Neuronal stem cell (in vitro differentiated cells): ENCODE measurements around the gene SRGAP3.

ENCODE experiments used
- DNase-seq: peaks from one replicate; pipeline ENCODE4 v3.0.0-alpha.2; 2013; ENCODE audit warnings: low spot score
- H2AFZ ChIP-seq: one replicate; pipeline ENCODE4 v1.6.1; 2013; ENCODE audit warnings: mild to moderate bottlenecking, low read length, inconsistent platforms
- H2AK5ac ChIP-seq: 2 replicates; pipeline ENCODE4 v1.6.1; 2013; ENCODE audit warnings: low read depth, mild to moderate bottlenecking, inconsistent platforms, low read length, moderate library complexity, mixed read lengths
- H2BK120ac ChIP-seq: 2 replicates; pipeline ENCODE4 v1.6.1; 2013; ENCODE audit warnings: low read depth, mild to moderate bottlenecking, inconsistent platforms, low read length, moderate library complexity, mixed read lengths
- H2BK12ac ChIP-seq: one replicate; pipeline ENCODE4 v1.6.1; 2013; ENCODE audit warnings: low read length, inconsistent platforms
- H2BK15ac ChIP-seq: 2 replicates; pipeline ENCODE4 v1.6.1; 2013; ENCODE audit warnings: mild to moderate bottlenecking, low read length, inconsistent platforms, mixed read lengths
- H2BK5ac ChIP-seq: one replicate; pipeline ENCODE4 v1.6.1; 2013; ENCODE audit warnings: inconsistent platforms, mild to moderate bottlenecking, low read length, moderate library complexity
- H3K14ac ChIP-seq: one replicate; pipeline ENCODE4 v1.6.1; 2013; ENCODE audit warnings: low read length, inconsistent platforms
- H3K18ac ChIP-seq: 2 replicates; pipeline ENCODE4 v1.6.1; 2013; ENCODE audit warnings: low read length, inconsistent platforms
- H3K23ac ChIP-seq: 2 replicates; pipeline ENCODE4 v1.6.1; 2013; ENCODE audit warnings: low read depth, mild to moderate bottlenecking, mixed read lengths, low read length, inconsistent platforms; ENCODE audit not compliant: poor library complexity
- H3K27ac ChIP-seq: replicated peaks from 3 replicates; pipeline ENCODE4 v1.5.1; 2013; ENCODE audit warnings: low read length, inconsistent platforms
- H3K27me3 ChIP-seq, 3 experiments: 2 replicates each; pipeline ENCODE4 v1.6.1; 2013; ENCODE audit warnings: low read length in 3 of 3, mild to moderate bottlenecking in 2 of 3, inconsistent platforms in 1 of 3, low read depth in 1 of 3, mixed read lengths in 1 of 3, moderate library complexity in 1 of 3; ENCODE audit not compliant: control insufficient read depth in 3 of 3, insufficient read depth in 3 of 3
- H3K36me3 ChIP-seq, 2 donors: replicated peaks in 1 of 2; 2 replicates each; pipeline ENCODE4 v1.6.1; 2013; ENCODE audit warnings: low read length in 2 of 2; ENCODE audit not compliant: control insufficient read depth in 2 of 2, insufficient read depth in 2 of 2
- H3K4ac ChIP-seq: 2 replicates; pipeline ENCODE4 v1.6.1; 2013; ENCODE audit warnings: inconsistent platforms, mild to moderate bottlenecking, low read length, moderate library complexity
- H3K4me1 ChIP-seq, 2 donors: 1 replicate in 1 of 2; 2 replicates in 1 of 2; pipeline ENCODE4 v1.6.1; 2013; ENCODE audit warnings: low read length in 2 of 2, low read depth in 1 of 2; ENCODE audit not compliant: control insufficient read depth in 2 of 2, insufficient read depth in 1 of 2
- H3K4me2 ChIP-seq: one replicate; pipeline ENCODE4 v1.6.1; 2013; ENCODE audit warnings: mild to moderate bottlenecking, low read length, inconsistent platforms; ENCODE audit not compliant: insufficient read depth, poor library complexity, severe bottlenecking
- H3K4me3 ChIP-seq, 2 donors: 2 replicates each; pipeline ENCODE4 v1.5.1; 2013; ENCODE audit warnings: low read length in 2 of 2, mild to moderate bottlenecking in 2 of 2, inconsistent platforms in 1 of 2, moderate library complexity in 1 of 2
- H3K79me1 ChIP-seq: one replicate; pipeline ENCODE4 v1.6.1; 2013; ENCODE audit warnings: low read depth, mild to moderate bottlenecking, inconsistent platforms, low read length, moderate library complexity
- H3K9ac ChIP-seq: one replicate; pipeline ENCODE4 v1.6.1; 2013; ENCODE audit warnings: mild to moderate bottlenecking, low read depth, low read length, inconsistent platforms; ENCODE audit not compliant: poor library complexity
- H3K9me3 ChIP-seq, 2 donors: replicated peaks in 1 of 2; 2 replicates each; pipeline versions ENCODE3 to v1.6.1; 2013; ENCODE audit warnings: low read length in 2 of 2, mild to moderate bottlenecking in 2 of 2, inconsistent platforms in 1 of 2, low read depth in 1 of 2, mixed read lengths in 1 of 2, moderate library complexity in 1 of 2; ENCODE audit not compliant: control insufficient read depth in 2 of 2, insufficient read depth in 1 of 2
- H4K8ac ChIP-seq: one replicate; pipeline ENCODE4 v1.6.1; 2013; ENCODE audit warnings: low read depth, mild to moderate bottlenecking, inconsistent platforms, low read length, moderate library complexity
- H4K91ac ChIP-seq: one replicate; pipeline ENCODE4 v1.6.1; 2013; ENCODE audit warnings: low read length, low read depth, mild to moderate bottlenecking, inconsistent platforms; ENCODE audit not compliant: poor library complexity
- WGBS, 2 donors: extraction: QIAGEN DNeasy Blood & Tissue Kit; methylation state at CpG; one replicate each; pipeline ENCODE4 v1.1.7; 2013; ENCODE audit warnings: missing lambda C conversion rate in 2 of 2, mixed read lengths in 1 of 2; ENCODE audit not compliant: insufficient read length in 2 of 2, insufficient replicate concordance in 1 of 2; ENCODE audit errors: extremely low coverage in 2 of 2; 5-methylcytosine and 5-hydroxymethylcytosine counted together

Gene SRGAP3

DNA sequence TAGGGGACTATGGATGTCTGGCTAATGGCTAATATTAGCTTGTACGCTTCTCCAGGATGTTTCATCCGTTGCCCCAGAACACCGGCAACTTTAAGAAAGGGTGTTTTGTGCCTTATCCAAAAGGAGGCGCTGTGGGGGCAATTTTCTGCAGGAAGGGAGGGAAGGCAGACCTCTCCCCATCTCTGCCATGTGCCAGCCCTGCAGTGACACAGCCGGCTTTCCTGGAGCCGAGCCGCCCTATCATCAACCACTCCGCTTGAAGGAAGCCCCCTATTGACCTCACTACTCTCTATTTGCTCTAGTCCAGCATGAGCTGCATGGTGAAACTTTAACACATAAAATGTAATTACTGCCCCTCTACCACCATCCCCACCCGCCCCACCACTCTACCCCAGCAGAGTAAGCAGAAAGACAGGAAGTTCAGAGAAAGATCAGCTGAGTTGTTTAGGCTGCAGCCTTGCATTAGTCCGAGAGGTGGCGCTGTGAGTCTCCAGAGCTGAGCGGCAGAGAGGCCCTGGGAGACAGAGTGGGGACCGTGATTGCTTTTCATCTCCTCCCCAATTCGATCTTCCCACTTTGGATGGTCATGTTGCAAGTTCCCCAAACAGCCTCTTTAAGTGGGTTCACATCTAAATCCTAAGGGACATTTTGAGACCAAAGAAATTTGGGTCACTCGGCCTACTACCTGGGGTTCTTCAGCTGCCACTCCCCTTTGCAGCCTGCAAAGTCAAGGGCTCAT lies 261.6 kb downstream of the SRGAP3 start:
- no peak overlapping the region for H3K9ac ChIP-seq
- no peak overlapping the region for H3K4me2 ChIP-seq
- H3K4me3 ChIP-seq: no peak overlapping the region
- no peak overlapping the region for H3K14ac ChIP-seq
- H2BK15ac ChIP-seq: no peak overlapping the region
- no peaks in the 10 kb centered on the region for H3K79me1 ChIP-seq
- H3K18ac ChIP-seq: no peak overlapping the region
- no peak overlapping the region for H3K23ac ChIP-seq
- no peak overlapping the region for H3K4ac ChIP-seq
- H3K4me1 ChIP-seq: peaks cover 5 to 8% of the 10 kb centered on the region in 2 donors
- no peaks in the 10 kb centered on the region for H3K27me3 ChIP-seq
- H4K91ac ChIP-seq: no peak overlapping the region
- DNase-seq: peak; percentile 65
- H2BK12ac ChIP-seq: no peak overlapping the region
- H2AK5ac ChIP-seq: no peak overlapping the region
- H3K36me3 ChIP-seq: peaks cover 0 to 64% of the 10 kb centered on the region in 2 donors
- no peak overlapping the region for H2AFZ ChIP-seq
- H3K9me3 ChIP-seq: peaks cover 0 to 2% of the 10 kb centered on the region in 2 donors
- no peak overlapping the region for H3K27ac ChIP-seq
- no peak overlapping the region for H4K8ac ChIP-seq
- no peak overlapping the region for H2BK5ac ChIP-seq
- no peak overlapping the region for H2BK120ac ChIP-seq
- WGBS, 2 donors: no CpG with 5 or more reads among the region's 15 CpGs

DNA sequence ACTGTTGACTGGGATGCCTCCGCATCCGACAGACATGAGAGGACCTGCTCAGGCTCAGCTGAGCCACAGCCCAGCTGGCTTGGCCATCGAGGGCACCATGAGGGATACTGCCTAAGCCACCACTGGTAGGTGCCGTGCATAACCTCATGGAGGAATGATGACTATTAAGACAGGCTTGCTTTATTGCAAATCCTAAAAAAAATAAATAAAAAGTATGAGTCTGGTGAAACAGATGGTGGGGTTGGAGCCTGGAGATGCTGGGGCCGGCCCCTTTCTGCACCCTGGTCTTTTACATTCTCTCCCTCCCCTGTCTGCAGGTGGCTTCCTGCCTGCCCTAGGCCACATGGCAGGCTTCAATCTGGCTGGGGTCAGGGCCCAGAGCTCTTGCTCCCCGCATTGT lies 262.2 kb downstream of the SRGAP3 start:
- Histone ChIP-seq H3K18ac (no peak overlapping the region), H4K91ac (no peak overlapping the region), H3K4me1 (peaks cover 6 to 8% of the 10 kb centered on the region in 2 donors), H2AFZ (no peak overlapping the region), H2BK12ac (no peak overlapping the region), H2AK5ac (no peak overlapping the region), H3K27me3 (no peaks in the 10 kb centered on the region), H3K79me1 (no peaks in the 10 kb centered on the region), H2BK15ac (no peak overlapping the region), H3K14ac (no peak overlapping the region), H3K27ac (no peak overlapping the region), H3K4ac (no peak overlapping the region), H2BK120ac (no peak overlapping the region), H3K4me2 (no peak overlapping the region), H3K36me3 (peaks cover 0 to 58% of the 10 kb centered on the region in 2 donors), H3K23ac (no peak overlapping the region), H3K9me3 (peaks cover 0 to 2% of the 10 kb centered on the region in 2 donors), H2BK5ac (no peak overlapping the region), H3K9ac (no peak overlapping the region), H3K4me3 (no peak overlapping the region), H4K8ac (no peak overlapping the region)
- DNase-seq: no peak
- WGBS, 2 donors: no CpG with 5 or more reads among the region's 6 CpGs

DNA sequence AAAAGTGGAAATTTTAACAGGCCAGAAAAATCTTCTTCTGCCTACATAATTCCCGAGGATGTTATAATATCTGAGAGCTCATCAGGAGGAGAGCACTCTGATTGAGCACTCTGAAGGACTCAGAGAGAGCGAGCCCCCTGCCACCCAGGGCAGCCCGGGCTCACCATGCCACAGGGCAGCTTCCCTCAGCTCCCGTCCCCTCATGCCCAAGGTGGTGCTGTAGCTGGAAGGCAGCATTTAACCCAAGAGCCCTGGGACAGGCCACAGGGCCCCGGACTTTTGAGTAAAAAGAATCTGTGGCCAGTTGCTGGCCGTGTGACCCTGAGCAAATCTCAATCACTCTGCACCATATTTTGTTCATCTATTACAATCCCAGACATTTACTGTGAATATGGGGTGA lies 262.7 kb downstream of the SRGAP3 start:
- no peak for DNase-seq
- Histone ChIP-seq H2BK120ac (no peak overlapping the region), H3K4me1 (peaks cover 8 to 10% of the 10 kb centered on the region in 2 donors), H3K18ac (no peak overlapping the region), H2BK12ac (no peak overlapping the region), H4K91ac (no peak overlapping the region), H3K4ac (no peak overlapping the region), H3K36me3 (peaks cover 0 to 53% of the 10 kb centered on the region in 2 donors), H3K27me3 (no peaks in the 10 kb centered on the region), H4K8ac (no peak overlapping the region), H2BK5ac (no peak overlapping the region), H3K4me3 (no peak overlapping the region), H3K23ac (no peak overlapping the region), H2AFZ (no peak overlapping the region), H3K9ac (no peak overlapping the region), H3K9me3 (peaks cover 0 to 2% of the 10 kb centered on the region in 2 donors), H2BK15ac (no peak overlapping the region), H3K14ac (no peak overlapping the region), H3K4me2 (no peak overlapping the region), H3K27ac (no peak overlapping the region), H3K79me1 (no peaks in the 10 kb centered on the region), H2AK5ac (no peak overlapping the region)
- WGBS, 2 donors: no CpG with 5 or more reads among the region's 6 CpGs

DNA sequence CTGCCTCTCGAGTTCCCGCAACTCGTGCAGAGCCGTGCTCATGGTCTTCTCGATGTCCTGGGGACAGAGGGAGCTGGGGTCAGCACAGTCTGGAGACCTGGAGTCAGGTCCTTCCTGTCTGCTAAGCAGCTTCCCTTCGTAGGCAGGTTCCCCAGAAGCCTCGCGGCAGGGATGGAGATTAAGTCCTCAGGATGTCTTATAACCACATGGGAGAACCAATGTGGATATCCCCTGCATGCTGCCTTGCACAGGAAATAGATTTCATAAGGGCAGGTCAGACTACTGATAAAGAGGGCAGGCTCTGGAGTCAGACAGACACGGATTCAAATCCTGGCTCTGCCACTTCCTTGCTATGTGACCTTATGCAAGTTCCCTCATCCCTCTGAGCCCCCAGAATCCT lies 263.6 kb downstream of the SRGAP3 start:
- Histone ChIP-seq H3K4ac (no peak overlapping the region), H3K27ac (no peak overlapping the region), H2BK15ac (no peak overlapping the region), H4K91ac (no peak overlapping the region), H3K36me3 (peaks cover 0 to 44% of the 10 kb centered on the region in 2 donors), H3K4me1 (peaks cover 10% of the 10 kb centered on the region in 2 donors), H3K9ac (no peak overlapping the region), H2BK12ac (no peak overlapping the region), H4K8ac (no peak overlapping the region), H2BK5ac (no peak overlapping the region), H2AK5ac (no peak overlapping the region), H2BK120ac (no peak overlapping the region), H3K27me3 (no peaks in the 10 kb centered on the region), H3K14ac (no peak overlapping the region), H3K4me2 (no peak overlapping the region), H3K9me3 (peaks cover 0 to 2% of the 10 kb centered on the region in 2 donors), H2AFZ (no peak overlapping the region), H3K18ac (no peak overlapping the region), H3K23ac (no peak overlapping the region), H3K4me3 (peak overlapping the region in 1 of 2 donors; percentile 14), H3K79me1 (no peaks in the 10 kb centered on the region)
- no CpG with 5 or more reads among the region's 9 CpGs for WGBS, 2 donors
- no peak for DNase-seq
